Parathyroid adenoma (tissue), 2 donors: ENCODE measurements around the gene STK10.
"Not testable (repeated sequence)": the region's sequence is repeated elsewhere in the genome, so short reads cannot be mapped to it uniquely, and the experiment has no call there.

Experiments used
- H2AFZ ChIP-seq: fragments of 300-600 bp; sonication (generic); one replicate; pipeline ENCODE4 v1.7.0; 2017; ENCODE audit warnings: antibody characterized with exemption, mild to moderate bottlenecking
- H3K27ac ChIP-seq: fragments of 300-600 bp; sonication (generic); one replicate; pipeline ENCODE4 v1.7.0; 2017
- H3K27me3 ChIP-seq: fragments of 300-600 bp; sonication (generic); one replicate; pipeline ENCODE4 v1.7.0; 2017; ENCODE audit warnings: low read length; ENCODE audit not compliant: control insufficient read depth, insufficient read depth
- H3K36me3 ChIP-seq: fragments of 300-600 bp; sonication (generic); one replicate; pipeline ENCODE4 v1.7.0; 2017; ENCODE audit warnings: low read length; ENCODE audit not compliant: control insufficient read depth, insufficient read depth
- H3K4me1 ChIP-seq: fragments of 300-600 bp; sonication (generic); one replicate; pipeline ENCODE4 v1.7.0; 2017; ENCODE audit warnings: control low read depth
- H3K4me2 ChIP-seq: fragments of 300-600 bp; sonication (generic); one replicate; pipeline ENCODE4 v1.7.0; 2017; ENCODE audit warnings: low read length
- H3K4me3 ChIP-seq: fragments of 300-600 bp; sonication (generic); one replicate; pipeline ENCODE4 v1.7.0; 2017; ENCODE audit warnings: low read depth, low read length
- H3K79me2 ChIP-seq: fragments of 300-600 bp; sonication (generic); one replicate; pipeline ENCODE4 v1.7.0; 2017; ENCODE audit warnings: control low read depth
- H3K9ac ChIP-seq: fragments of 300-600 bp; sonication (generic); one replicate; pipeline ENCODE4 v1.7.0; 2017; ENCODE audit warnings: mild to moderate bottlenecking
- H3K9me3 ChIP-seq: fragments of 300-600 bp; sonication (generic); one replicate; pipeline ENCODE4 v1.7.0; 2017; ENCODE audit warnings: low read length; ENCODE audit not compliant: control insufficient read depth
- TF ChIP-seq, protein P1 (sequence below): fragments of 300-600 bp; sonication (generic); IDR thresholded peaks from one replicate; pipeline ENCODE4 v1.7.0; 2017; ENCODE audit warnings: antibody characterized with exemption, mild to moderate bottlenecking
- donor health status: primary hyperparathyroidism.

STK10 gene

GRCh38 chr5:172213126-172213525 lies 25.1 kb upstream of the STK10 start:
- TF ChIP-seq, protein P1, sequence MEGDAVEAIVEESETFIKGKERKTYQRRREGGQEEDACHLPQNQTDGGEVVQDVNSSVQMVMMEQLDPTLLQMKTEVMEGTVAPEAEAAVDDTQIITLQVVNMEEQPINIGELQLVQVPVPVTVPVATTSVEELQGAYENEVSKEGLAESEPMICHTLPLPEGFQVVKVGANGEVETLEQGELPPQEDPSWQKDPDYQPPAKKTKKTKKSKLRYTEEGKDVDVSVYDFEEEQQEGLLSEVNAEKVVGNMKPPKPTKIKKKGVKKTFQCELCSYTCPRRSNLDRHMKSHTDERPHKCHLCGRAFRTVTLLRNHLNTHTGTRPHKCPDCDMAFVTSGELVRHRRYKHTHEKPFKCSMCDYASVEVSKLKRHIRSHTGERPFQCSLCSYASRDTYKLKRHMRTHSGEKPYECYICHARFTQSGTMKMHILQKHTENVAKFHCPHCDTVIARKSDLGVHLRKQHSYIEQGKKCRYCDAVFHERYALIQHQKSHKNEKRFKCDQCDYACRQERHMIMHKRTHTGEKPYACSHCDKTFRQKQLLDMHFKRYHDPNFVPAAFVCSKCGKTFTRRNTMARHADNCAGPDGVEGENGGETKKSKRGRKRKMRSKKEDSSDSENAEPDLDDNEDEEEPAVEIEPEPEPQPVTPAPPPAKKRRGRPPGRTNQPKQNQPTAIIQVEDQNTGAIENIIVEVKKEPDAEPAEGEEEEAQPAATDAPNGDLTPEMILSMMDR, result no peak
- no peak overlapping the region for H3K4me3 ChIP-seq
- no peak overlapping the region for H3K4me2 ChIP-seq
- H2AFZ ChIP-seq, result no peak overlapping the region
- H3K27me3 ChIP-seq, result no peaks in the 10 kb centered on the region
- H3K9ac ChIP-seq, result no peak overlapping the region
- no peak overlapping the region for H3K27ac ChIP-seq
- H3K36me3 ChIP-seq, result no peaks in the 10 kb centered on the region
- H3K4me1 ChIP-seq, result no peaks in the 10 kb centered on the region
- H3K9me3 ChIP-seq, result no peaks in the 10 kb centered on the region
- H3K79me2 ChIP-seq, result peaks cover 4% of the 10 kb centered on the region

DNA sequence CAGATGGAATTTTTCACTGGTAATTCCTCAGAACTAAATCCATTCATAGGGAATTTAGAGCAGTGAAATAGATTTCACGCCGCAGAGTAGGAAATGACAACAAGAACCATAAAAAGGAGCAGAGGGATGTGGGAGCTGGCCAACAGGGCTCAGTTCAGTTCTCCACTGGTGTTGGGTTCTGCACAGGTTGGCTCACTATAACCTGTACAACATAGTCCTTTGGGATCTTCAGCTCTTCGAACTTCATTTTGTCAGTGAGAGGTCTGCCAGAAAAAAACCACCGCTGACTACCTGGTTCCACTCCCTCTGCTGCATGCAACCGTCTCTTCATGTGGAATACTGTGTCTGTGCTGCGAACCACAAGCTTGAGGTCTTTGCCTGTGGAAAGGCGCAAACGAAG lies 23.7 kb upstream of the STK10 start:
- H2AFZ ChIP-seq, result no peak overlapping the region

DNA sequence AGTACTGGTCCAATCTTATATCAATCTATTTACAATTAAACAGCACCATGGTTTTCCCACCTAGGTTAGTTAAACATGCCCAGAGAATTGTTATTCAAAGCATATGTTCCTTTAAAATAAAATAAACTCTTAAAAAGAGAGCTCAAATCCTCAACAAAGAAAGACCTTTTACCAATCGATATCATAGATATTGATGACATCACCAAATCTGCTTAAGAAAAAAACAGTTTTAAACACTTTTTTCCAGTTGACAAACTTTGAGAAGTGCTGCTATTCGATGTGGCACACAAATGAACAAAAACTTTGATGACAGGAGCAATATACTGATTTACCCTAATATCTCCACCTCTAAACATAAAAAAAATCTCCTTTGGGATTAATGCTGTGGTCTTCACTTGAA lies 21.7 kb upstream of the STK10 start:
- Histone ChIP-seq H3K27ac (no peak overlapping the region), H3K27me3 (no peaks in the 10 kb centered on the region), H2AFZ (no peak overlapping the region), H3K4me3 (no peak overlapping the region), H3K79me2 (no peaks in the 10 kb centered on the region), H3K36me3 (no peaks in the 10 kb centered on the region), H3K9ac (no peak overlapping the region), H3K4me1 (no peaks in the 10 kb centered on the region), H3K4me2 (no peak overlapping the region), H3K9me3 (no peaks in the 10 kb centered on the region)
- TF ChIP-seq, protein P1, result no peak

More for the DNA sequence above, 23.7 kb upstream of the STK10 start:
- Histone ChIP-seq H3K79me2 (no peaks in the 10 kb centered on the region), H3K27me3 (no peaks in the 10 kb centered on the region), H3K27ac (no peak overlapping the region), H3K9ac (no peak overlapping the region), H3K4me3 (no peak overlapping the region), H3K4me1 (no peaks in the 10 kb centered on the region), H3K4me2 (no peak overlapping the region), H3K9me3 (no peaks in the 10 kb centered on the region), H3K36me3 (no peaks in the 10 kb centered on the region)
- TF ChIP-seq, protein P1, result no peak

DNA sequence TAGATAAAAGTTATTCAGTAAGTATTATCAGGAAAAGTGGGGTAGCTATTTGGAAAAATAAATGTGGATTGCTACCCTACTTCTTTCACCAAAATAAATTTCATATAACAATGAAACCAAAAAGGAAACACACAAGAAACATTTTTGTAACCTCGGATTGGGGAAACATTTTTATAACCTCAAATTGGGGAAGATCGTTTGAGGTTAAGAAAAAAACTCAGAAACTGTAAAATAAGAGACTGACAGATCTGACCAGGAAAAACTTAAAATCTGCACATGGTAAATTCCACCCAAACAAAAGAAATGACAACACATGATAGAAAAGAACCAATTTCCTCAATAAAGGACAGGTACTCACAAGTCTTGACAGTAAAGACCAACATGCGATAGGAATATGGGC lies 19.5 kb upstream of the STK10 start:
- H3K27ac ChIP-seq, result no peak overlapping the region
- H3K4me3 ChIP-seq, result no peak overlapping the region
- no peak overlapping the region for H3K9ac ChIP-seq
- H3K36me3 ChIP-seq, result no peaks in the 10 kb centered on the region
- no peak overlapping the region for H2AFZ ChIP-seq
- no peak overlapping the region for H3K4me2 ChIP-seq
- no peaks in the 10 kb centered on the region for H3K9me3 ChIP-seq
- no peaks in the 10 kb centered on the region for H3K4me1 ChIP-seq
- no peaks in the 10 kb centered on the region for H3K79me2 ChIP-seq
- no peaks in the 10 kb centered on the region for H3K27me3 ChIP-seq
- TF ChIP-seq, protein P1, result no peak

DNA sequence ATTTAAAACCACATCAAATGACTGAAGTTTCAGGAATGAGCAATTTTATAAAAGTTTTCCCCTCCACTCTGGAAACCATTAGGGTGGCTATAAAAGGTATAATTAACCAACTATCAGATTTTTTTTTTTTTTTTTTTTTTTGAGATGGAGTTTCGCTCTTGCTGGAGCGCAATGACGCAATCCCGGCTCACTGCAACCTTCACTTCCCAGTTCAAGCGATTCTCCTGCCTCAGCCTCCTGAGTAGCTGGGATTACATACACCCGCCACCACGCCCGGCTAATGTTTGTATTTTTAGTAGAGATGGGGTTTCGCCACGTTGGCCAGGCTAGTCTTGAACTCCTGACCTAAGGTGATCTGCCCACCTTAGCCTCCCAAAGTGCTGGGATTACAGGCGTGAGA lies 18.0 kb upstream of the STK10 start:
- H3K9ac ChIP-seq, H3K4me3 ChIP-seq, H3K27me3 ChIP-seq: not testable (repeated sequence)

More for the DNA sequence above, 18.0 kb upstream of the STK10 start:
- H3K9me3 ChIP-seq, H3K4me2 ChIP-seq, H3K79me2 ChIP-seq, H3K4me1 ChIP-seq, H2AFZ ChIP-seq, H3K27ac ChIP-seq, H3K36me3 ChIP-seq: not testable (repeated sequence)
